ENCODE data around the gene HEG1.

DNA sequence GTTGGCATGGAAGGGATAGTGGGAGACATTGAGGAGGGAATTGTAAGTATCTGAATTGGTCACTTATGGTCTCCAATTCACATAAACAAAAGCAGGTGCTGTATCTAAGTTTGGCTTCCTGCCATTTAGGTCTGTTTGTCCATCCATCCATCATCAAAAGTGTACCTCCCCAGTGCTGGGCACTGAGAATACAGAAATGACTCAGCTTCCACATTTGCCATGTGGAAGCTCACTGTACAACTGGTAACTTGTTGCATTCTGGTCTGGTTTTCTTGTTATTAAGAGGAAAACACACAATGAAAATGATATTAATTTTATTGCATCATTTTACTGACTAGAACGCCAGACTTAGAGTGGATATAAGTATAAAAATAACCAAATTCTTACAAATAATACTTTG is 90.4 kb downstream of the HEG1 start:
- TF ChIP-seq ZC3H10 (CRISPR knock-in tag; IDR thresholded peaks at IDR 0.05): no peak
- TF ChIP-seq ESRRG (CRISPR knock-in tag; IDR thresholded peaks at IDR 0.05): no peak
- TF ChIP-seq RARB (CRISPR knock-in tag; IDR thresholded peaks at IDR 0.05): no peak
- no peak for TF ChIP-seq ISL1 (CRISPR knock-in tag; IDR thresholded peaks at IDR 0.05)

Data from SK-N-SH treated with all-trans-retinoic acid at 6 μM for 48 hours (cell line).